Suprapubic skin (tissue), 4 donors: ENCODE results near the gene UGGT1.

Source experiments
- EP300 ChIP-seq: sonication (generic); formaldehyde crosslinking; IDR thresholded peaks from one replicate; pipeline ENCODE4 v1.6.1; 2017; ENCODE audit warnings: antibody characterized with exemption
- POLR2A ChIP-seq, 2 donors: fragments of 450-650 bp; IDR thresholded peaks; one replicate each; pipeline ENCODE4 v1.6.1; 2017; ENCODE audit warnings: antibody characterized with exemption in 2 of 2, mild to moderate bottlenecking in 2 of 2, moderate library complexity in 2 of 2
- POLR2AphosphoS5 ChIP-seq, 3 donors: sonication (generic); formaldehyde crosslinking; IDR thresholded peaks; one replicate each; pipeline ENCODE4 v1.6.1; 2017; ENCODE audit warnings: antibody characterized with exemption in 3 of 3
- TF ChIP-seq, protein P1 (sequence below), 2 donors: fragments of 200-600 bp in 1 of 2; fragments of 450-650 bp in 1 of 2; sonication (generic) in 1 of 2; IDR thresholded peaks; one replicate each; pipeline ENCODE4 v1.5.1; 2016 to 2019; ENCODE audit warnings: antibody characterized with exemption in 2 of 2, mild to moderate bottlenecking in 1 of 2, moderate library complexity in 1 of 2

- TF ChIP-seq, protein P1, sequence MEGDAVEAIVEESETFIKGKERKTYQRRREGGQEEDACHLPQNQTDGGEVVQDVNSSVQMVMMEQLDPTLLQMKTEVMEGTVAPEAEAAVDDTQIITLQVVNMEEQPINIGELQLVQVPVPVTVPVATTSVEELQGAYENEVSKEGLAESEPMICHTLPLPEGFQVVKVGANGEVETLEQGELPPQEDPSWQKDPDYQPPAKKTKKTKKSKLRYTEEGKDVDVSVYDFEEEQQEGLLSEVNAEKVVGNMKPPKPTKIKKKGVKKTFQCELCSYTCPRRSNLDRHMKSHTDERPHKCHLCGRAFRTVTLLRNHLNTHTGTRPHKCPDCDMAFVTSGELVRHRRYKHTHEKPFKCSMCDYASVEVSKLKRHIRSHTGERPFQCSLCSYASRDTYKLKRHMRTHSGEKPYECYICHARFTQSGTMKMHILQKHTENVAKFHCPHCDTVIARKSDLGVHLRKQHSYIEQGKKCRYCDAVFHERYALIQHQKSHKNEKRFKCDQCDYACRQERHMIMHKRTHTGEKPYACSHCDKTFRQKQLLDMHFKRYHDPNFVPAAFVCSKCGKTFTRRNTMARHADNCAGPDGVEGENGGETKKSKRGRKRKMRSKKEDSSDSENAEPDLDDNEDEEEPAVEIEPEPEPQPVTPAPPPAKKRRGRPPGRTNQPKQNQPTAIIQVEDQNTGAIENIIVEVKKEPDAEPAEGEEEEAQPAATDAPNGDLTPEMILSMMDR (IDR thresholded peaks at IDR 0.05) = no peak
- no peak for TF ChIP-seq POLR2A (IDR thresholded peaks at IDR 0.05)
- TF ChIP-seq EP300 = no peak
- no peak for TF ChIP-seq POLR2AphosphoS5 (IDR thresholded peaks at IDR 0.05)
Measured at GRCh38 chr2:128179461-128179755, 88.4 kb downstream of the UGGT1 start.
